ENCODE data around the gene MNAT1. TPM values are rescaled to one million over a fixed set of nuclear protein-coding genes. Genes with fewer than 3 reads are reported as not detected.

Gene MNAT1
- total RNA-seq, 1 donor from 2014 or later: 39.1 TPM

DNA sequence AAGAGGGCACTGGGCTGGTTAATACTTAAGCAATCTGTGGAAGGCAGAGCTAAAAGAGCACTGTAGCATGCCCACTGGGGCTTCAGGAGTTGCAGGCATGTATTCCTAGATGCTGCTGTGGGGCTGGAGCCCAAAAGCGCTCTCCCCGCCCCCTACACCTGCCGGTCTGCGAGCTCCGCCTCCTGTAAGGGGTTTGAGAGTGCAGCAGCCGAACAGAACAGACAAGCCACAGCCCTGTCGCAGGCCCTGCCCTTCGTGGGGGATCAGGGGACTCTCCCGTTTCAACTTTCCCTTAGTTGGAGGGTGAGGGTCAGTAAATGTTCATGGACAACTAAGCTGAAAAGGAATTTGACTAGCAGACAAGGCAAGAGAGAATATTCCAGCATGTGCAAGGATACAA is 264.1 kb downstream of the MNAT1 start:
- no peaks in the 10 kb centered on the region for H3K27me3 Mint-ChIP-seq (ENCODE audit: low read depth)
- TF ChIP-seq, protein P1, sequence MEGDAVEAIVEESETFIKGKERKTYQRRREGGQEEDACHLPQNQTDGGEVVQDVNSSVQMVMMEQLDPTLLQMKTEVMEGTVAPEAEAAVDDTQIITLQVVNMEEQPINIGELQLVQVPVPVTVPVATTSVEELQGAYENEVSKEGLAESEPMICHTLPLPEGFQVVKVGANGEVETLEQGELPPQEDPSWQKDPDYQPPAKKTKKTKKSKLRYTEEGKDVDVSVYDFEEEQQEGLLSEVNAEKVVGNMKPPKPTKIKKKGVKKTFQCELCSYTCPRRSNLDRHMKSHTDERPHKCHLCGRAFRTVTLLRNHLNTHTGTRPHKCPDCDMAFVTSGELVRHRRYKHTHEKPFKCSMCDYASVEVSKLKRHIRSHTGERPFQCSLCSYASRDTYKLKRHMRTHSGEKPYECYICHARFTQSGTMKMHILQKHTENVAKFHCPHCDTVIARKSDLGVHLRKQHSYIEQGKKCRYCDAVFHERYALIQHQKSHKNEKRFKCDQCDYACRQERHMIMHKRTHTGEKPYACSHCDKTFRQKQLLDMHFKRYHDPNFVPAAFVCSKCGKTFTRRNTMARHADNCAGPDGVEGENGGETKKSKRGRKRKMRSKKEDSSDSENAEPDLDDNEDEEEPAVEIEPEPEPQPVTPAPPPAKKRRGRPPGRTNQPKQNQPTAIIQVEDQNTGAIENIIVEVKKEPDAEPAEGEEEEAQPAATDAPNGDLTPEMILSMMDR (conservative IDR thresholded peaks at IDR 0.05): no peak
- no peak overlapping the region for H3K4me3 Mint-ChIP-seq
- no peak overlapping the region for H3K27ac Mint-ChIP-seq (ENCODE audit: unreplicated experiment)
- H3K36me3 Mint-ChIP-seq (ENCODE audit: low read depth): peaks cover 20% of the 10 kb centered on the region
- no peaks in the 10 kb centered on the region for H3K9me3 Mint-ChIP-seq
- no peak for DNase-seq (ENCODE audit: low read depth, low spot score)
- H3K4me1 Mint-ChIP-seq: no peaks in the 10 kb centered on the region

DNA sequence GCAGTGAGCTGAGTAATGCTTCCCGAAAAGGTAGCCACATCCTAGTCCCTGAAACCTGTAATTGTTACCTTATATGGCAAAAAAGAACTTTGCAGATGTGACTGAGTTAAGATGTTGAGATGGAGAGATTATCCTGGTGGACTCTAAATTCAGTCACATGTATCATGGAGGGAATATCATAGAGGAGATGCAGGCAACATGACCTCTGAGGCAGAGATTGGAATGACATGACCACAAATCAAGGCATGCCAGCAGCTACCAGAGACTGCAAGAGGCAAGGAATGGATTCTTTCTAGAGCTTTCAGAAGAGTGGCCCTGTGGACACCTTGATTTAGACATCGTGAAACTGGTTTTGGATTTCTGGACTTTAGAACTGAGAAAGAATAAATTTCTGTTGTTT is 265.0 kb downstream of the MNAT1 start:
- no peak for DNase-seq (ENCODE audit: low read depth, low spot score)
- Mint-ChIP-seq H3K27ac (ENCODE audit: unreplicated experiment) (no peak overlapping the region), H3K4me1 (no peaks in the 10 kb centered on the region), H3K9me3 (no peaks in the 10 kb centered on the region), H3K4me3 (no peak overlapping the region), H3K27me3 (ENCODE audit: low read depth) (no peaks in the 10 kb centered on the region), H3K36me3 (ENCODE audit: low read depth) (peaks cover 25% of the 10 kb centered on the region)
- TF ChIP-seq, protein P1 (conservative IDR thresholded peaks at IDR 0.05): no peak

DNA sequence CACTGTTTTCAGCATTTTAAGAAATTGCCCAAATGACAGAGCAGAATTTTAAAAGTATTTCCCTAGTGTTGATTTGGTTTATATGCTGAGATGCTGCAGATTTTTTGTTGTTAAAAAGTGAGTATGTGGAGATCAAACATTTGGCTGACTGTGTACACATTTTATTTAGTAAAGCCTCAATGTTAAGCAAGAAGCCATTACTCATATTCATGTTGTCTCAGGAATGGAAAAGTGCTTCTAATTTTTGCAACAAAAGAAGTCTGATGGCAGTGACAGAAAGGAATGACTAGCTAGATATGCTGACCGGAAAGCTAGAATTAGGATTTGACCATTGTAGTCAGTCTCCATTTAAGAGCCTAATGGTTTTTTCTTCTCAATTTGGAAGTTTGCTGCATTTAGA is 269.0 kb downstream of the MNAT1 start:
- H3K27me3 Mint-ChIP-seq (ENCODE audit: low read depth): no peaks in the 10 kb centered on the region
- DNase-seq (ENCODE audit: low read depth, low spot score): no peak
- no peak overlapping the region for H3K27ac Mint-ChIP-seq (ENCODE audit: unreplicated experiment)
- H3K4me1 Mint-ChIP-seq: no peaks in the 10 kb centered on the region
- H3K36me3 Mint-ChIP-seq (ENCODE audit: low read depth): peaks cover 15% of the 10 kb centered on the region
- no peaks in the 10 kb centered on the region for H3K9me3 Mint-ChIP-seq
- TF ChIP-seq, protein P1 (conservative IDR thresholded peaks at IDR 0.05): no peak
- H3K4me3 Mint-ChIP-seq: no peak overlapping the region

DNA sequence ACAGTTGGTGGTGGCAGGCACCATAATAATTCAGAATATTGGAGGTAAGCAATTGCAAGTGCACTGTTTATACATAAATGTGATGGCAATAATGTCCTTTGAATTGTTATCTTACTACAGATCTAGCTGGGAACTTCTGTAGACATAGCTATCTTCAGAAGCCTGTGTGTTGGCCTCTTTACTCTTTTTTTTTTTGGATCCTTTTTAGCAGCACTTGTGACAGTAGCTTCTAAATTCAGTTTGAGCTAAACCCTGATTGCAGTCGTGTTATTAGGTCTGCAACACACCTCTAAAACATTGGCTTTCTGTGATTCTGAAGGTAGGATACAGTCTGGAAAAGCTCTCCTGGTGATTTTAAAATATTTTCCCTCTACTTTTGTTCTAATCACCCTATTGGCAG is 285.0 kb downstream of the MNAT1 start:
- H3K9me3 Mint-ChIP-seq: no peaks in the 10 kb centered on the region
- peak overlapping the region; percentile 2 for H3K27ac Mint-ChIP-seq (ENCODE audit: unreplicated experiment)
- TF ChIP-seq, protein P1 (conservative IDR thresholded peaks at IDR 0.05): no peak
- H3K4me3 Mint-ChIP-seq: no peak overlapping the region
- H3K4me1 Mint-ChIP-seq: no peaks in the 10 kb centered on the region
- DNase-seq (ENCODE audit: low read depth, low spot score): no peak
- no peaks in the 10 kb centered on the region for H3K27me3 Mint-ChIP-seq (ENCODE audit: low read depth)
- peaks cover 6% of the 10 kb centered on the region for H3K36me3 Mint-ChIP-seq (ENCODE audit: low read depth)

Other genes with a start within 250 kb of the MNAT1 start
- gene C14orf39, start 248.7 kb upstream of the MNAT1 start, total RNA-seq: 0.56 and 1.4 TPM in 2 replicates
- gene SIX6, start 225.6 kb upstream of the MNAT1 start, total RNA-seq: not detected in 2 replicates
- 0.44 and 0.48 TPM in 2 replicates for gene SIX1, start 85.3 kb upstream of the MNAT1 start, total RNA-seq
- gene SIX4, start 10.4 kb upstream of the MNAT1 start, total RNA-seq: 5.2 and 6.1 TPM in 2 replicates
- gene TRMT5, start 246.3 kb downstream of the MNAT1 start, total RNA-seq: 21.4 and 23.6 TPM in 2 replicates
- 13.2 and 14.5 TPM in 2 replicates for gene SLC38A6, start 246.5 kb downstream of the MNAT1 start, total RNA-seq

Data from neural crest cell (in vitro differentiated cells).